H9 (cell line): ENCODE data around the gene TACC2. TPM values are rescaled to one million over a fixed set of nuclear protein-coding genes. Genes with fewer than 3 reads are reported as not detected.

Experiments used
- DNase-seq: peaks from one replicate; pipeline ENCODE4 v3.0.0-alpha.2; 2017
- H2AFZ ChIP-seq: one replicate; pipeline ENCODE4 v1.6.1; 2013; ENCODE audit warnings: mild to moderate bottlenecking, low read length, control low read depth, moderate library complexity
- H2AK5ac ChIP-seq: 2 replicates; pipeline ENCODE4 v1.6.1; 2013; ENCODE audit warnings: low read length, control low read depth, mixed read lengths; ENCODE audit not compliant: insufficient read length
- H2BK120ac ChIP-seq: one replicate; pipeline ENCODE4 v1.6.1; 2013; ENCODE audit warnings: low read depth, mild to moderate bottlenecking, low read length, control low read depth, inconsistent platforms; ENCODE audit not compliant: poor library complexity, severe bottlenecking
- H2BK12ac ChIP-seq: 2 replicates; pipeline ENCODE4 v1.6.1; 2013; ENCODE audit warnings: low read length, control low read depth, mixed read lengths, low read depth; ENCODE audit not compliant: insufficient read length
- H2BK15ac ChIP-seq: 2 replicates; pipeline ENCODE4 v1.6.1; 2013; ENCODE audit warnings: low read depth, low read length, control low read depth
- H2BK20ac ChIP-seq: one replicate; pipeline ENCODE4 v1.6.1; 2013; ENCODE audit warnings: low read depth, mild to moderate bottlenecking, low read length, control low read depth, inconsistent platforms; ENCODE audit not compliant: poor library complexity, severe bottlenecking
- H2BK5ac ChIP-seq: 2 replicates; pipeline ENCODE4 v1.6.1; 2013; ENCODE audit warnings: low read length, control low read depth, mixed read lengths; ENCODE audit not compliant: insufficient read length
- H3K14ac ChIP-seq: 2 replicates; pipeline ENCODE4 v1.6.1; 2013; ENCODE audit warnings: low read length, control low read depth; ENCODE audit not compliant: insufficient read depth
- H3K18ac ChIP-seq: 2 replicates; pipeline ENCODE4 v1.6.1; 2013; ENCODE audit warnings: low read depth, mild to moderate bottlenecking, mixed read lengths, low read length, control low read depth; ENCODE audit not compliant: insufficient read length
- H3K23ac ChIP-seq: 2 replicates; pipeline ENCODE4 v1.6.1; 2013; ENCODE audit warnings: low read length, control low read depth, mixed read lengths, low read depth; ENCODE audit not compliant: insufficient read length
- H3K23me2 ChIP-seq: 2 replicates; pipeline ENCODE4 v1.6.1; 2013; ENCODE audit warnings: low read depth, mild to moderate bottlenecking, mixed read lengths, low read length, control low read depth; ENCODE audit not compliant: insufficient read length, poor library complexity, severe bottlenecking
- H3K27ac ChIP-seq: 2 replicates; pipeline ENCODE4 v1.5.1; 2013; ENCODE audit warnings: low read length, control low read depth, mixed read lengths, low read depth; ENCODE audit not compliant: insufficient read length
- H3K27me3 ChIP-seq: 2 replicates; pipeline ENCODE4 v1.6.1; 2013; ENCODE audit warnings: low read length, control low read depth, inconsistent platforms; ENCODE audit not compliant: insufficient read depth
- H3K4ac ChIP-seq: 2 replicates; pipeline ENCODE4 v1.6.1; 2013; ENCODE audit warnings: low read depth, mild to moderate bottlenecking, control low read depth, inconsistent platforms, low read length, moderate library complexity
- H3K4me1 ChIP-seq: 2 replicates; pipeline ENCODE4 v1.6.1; 2013; ENCODE audit warnings: low read length, control low read depth, inconsistent platforms; ENCODE audit not compliant: insufficient read depth
- H3K4me2 ChIP-seq: 2 replicates; pipeline ENCODE4 v1.6.1; 2013; ENCODE audit warnings: low read length, control low read depth, mixed read lengths; ENCODE audit not compliant: insufficient read length, insufficient read depth
- H3K56ac ChIP-seq: 2 replicates; pipeline ENCODE4 v1.6.1; 2013; ENCODE audit warnings: low read depth, mild to moderate bottlenecking, mixed read lengths, low read length, control low read depth; ENCODE audit not compliant: insufficient read length
- H3K79me1 ChIP-seq: 2 replicates; pipeline ENCODE4 v1.6.1; 2013; ENCODE audit warnings: low read depth, mild to moderate bottlenecking, moderate library complexity, low read length, control low read depth, inconsistent platforms; ENCODE audit not compliant: insufficient read depth, poor library complexity, severe bottlenecking
- H3K79me2 ChIP-seq: 2 replicates; pipeline ENCODE4 v1.6.1; 2013; ENCODE audit warnings: low read length, control low read depth, inconsistent platforms; ENCODE audit not compliant: insufficient read depth
- H3K9ac ChIP-seq: 2 replicates; pipeline ENCODE4 v1.6.1; 2013; ENCODE audit warnings: low read length, control low read depth, mixed read lengths; ENCODE audit not compliant: insufficient read length; ENCODE audit errors: extremely low read depth
- H3K9me3 ChIP-seq: one replicate; pipeline ENCODE4 v1.6.1; 2013; ENCODE audit warnings: low read depth, low read length, inconsistent platforms; ENCODE audit not compliant: control insufficient read depth
- H3T11ph ChIP-seq: one replicate; pipeline ENCODE4 v1.6.1; 2013; ENCODE audit warnings: mild to moderate bottlenecking, low read length, control low read depth, inconsistent platforms
- H4K20me1 ChIP-seq: one replicate; pipeline ENCODE4 v1.6.1; 2013; ENCODE audit not compliant: control insufficient read depth, insufficient read length, insufficient read depth
- H4K5ac ChIP-seq: 2 replicates; pipeline ENCODE4 v1.6.1; 2013; ENCODE audit warnings: low read depth, mild to moderate bottlenecking, mixed read lengths, low read length, control low read depth; ENCODE audit not compliant: insufficient read length
- H4K8ac ChIP-seq: replicated peaks from 2 replicates; pipeline ENCODE4 v1.6.1; 2013; ENCODE audit warnings: low read length, control low read depth, mixed read lengths, low read depth; ENCODE audit not compliant: insufficient read length
- H4K91ac ChIP-seq: 2 replicates; pipeline ENCODE4 v1.6.1; 2013; ENCODE audit warnings: low read depth, mild to moderate bottlenecking, moderate library complexity, mixed read lengths, low read length, control low read depth; ENCODE audit not compliant: insufficient read length
- H3K27ac Mint-ChIP-seq, 3 experiments: 2 replicates in 2 of 3; 3 replicates in 1 of 3; pipeline ENCODE4 v1.8.0; 2020 to 2021; ENCODE audit warnings: mixed read lengths in 3 of 3, mild to moderate bottlenecking in 1 of 3, moderate library complexity in 1 of 3
- H3K27me3 Mint-ChIP-seq: 2 replicates; pipeline ENCODE4 v1.8.0; 2021; ENCODE audit warnings: low read depth, mild to moderate bottlenecking, moderate library complexity, mixed read lengths
- H3K36me3 Mint-ChIP-seq, 3 experiments: 2 replicates in 2 of 3; 3 replicates in 1 of 3; pipeline ENCODE4 v1.8.0; 2020 to 2021; ENCODE audit warnings: low read depth in 3 of 3, mixed read lengths in 3 of 3; ENCODE audit not compliant: insufficient read depth in 1 of 3
- H3K4me1 Mint-ChIP-seq, 2 experiments: 2 replicates each; pipeline ENCODE4 v1.8.0; 2020; ENCODE audit warnings: mixed read lengths in 2 of 2
- H3K4me3 Mint-ChIP-seq, 2 experiments: 2 replicates in 1 of 2; 3 replicates in 1 of 2; pipeline ENCODE4 v1.8.0; 2020 to 2021; ENCODE audit warnings: mild to moderate bottlenecking in 2 of 2, mixed read lengths in 2 of 2, moderate library complexity in 1 of 2
- H3K9me3 Mint-ChIP-seq, 2 experiments: 2 replicates in 1 of 2; 3 replicates in 1 of 2; pipeline ENCODE4 v1.8.0; 2020; ENCODE audit warnings: mild to moderate bottlenecking in 2 of 2, mixed read lengths in 2 of 2, moderate library complexity in 1 of 2
- CTCF ChIP-seq: fragments of 200-600 bp; sonication (generic); conservative IDR thresholded peaks from 3 replicates; pipeline ENCODE4 v1.8.0; 2021; ENCODE audit warnings: antibody characterized with exemption, mild to moderate bottlenecking
- WGBS: extraction: QIAGEN DNeasy Blood & Tissue Kit; methylation state at CpG from one replicate; pipeline ENCODE4 v1.1.7; 2013; ENCODE audit warnings: missing lambda C conversion rate, low lambda C conversion rate, mixed read lengths; ENCODE audit not compliant: insufficient read length; ENCODE audit errors: extremely low coverage; 5-methylcytosine and 5-hydroxymethylcytosine counted together
- total RNA-seq: library from RNA; stranded (reverse); gene quantifications from 2 replicates; pipeline ENCODE4 v1.2.1, GENCODE V29; 2021

The TACC2 gene
- total RNA-seq, 1 experiment from 2014 or later, result 58.1 TPM

DNA sequence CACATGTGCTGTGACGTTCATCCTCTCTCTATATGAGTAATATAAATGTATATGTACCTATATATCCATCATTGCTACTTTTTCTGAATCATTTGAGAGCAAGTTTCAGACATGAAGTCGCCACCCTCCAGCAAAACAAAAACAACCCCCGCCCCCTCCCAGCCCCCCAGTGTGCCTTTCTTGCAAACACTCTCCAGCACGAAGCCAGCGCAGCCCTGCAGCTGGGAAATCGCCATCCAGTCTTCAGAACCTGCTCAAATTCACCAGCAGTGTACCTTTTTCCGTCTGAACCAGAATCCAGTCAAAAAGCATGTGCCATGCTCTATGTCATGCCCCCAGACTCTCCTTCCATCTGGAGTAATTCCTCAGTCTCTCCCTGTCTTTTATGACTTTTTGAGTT is 135.8 kb downstream of the TACC2 start:
- no peak overlapping the region for H3K4me3 Mint-ChIP-seq
- H4K91ac ChIP-seq, result no peak overlapping the region
- no peak overlapping the region for H3K18ac ChIP-seq
- no peak overlapping the region for H2BK15ac ChIP-seq
- H3K9ac ChIP-seq, result no peak overlapping the region
- H4K20me1 ChIP-seq, result no peaks in the 10 kb centered on the region
- peaks cover 32 to 44% of the 10 kb centered on the region in 2 experiments for H3K4me1 Mint-ChIP-seq
- no peak overlapping the region for H2BK12ac ChIP-seq
- peaks cover 0 to 4% of the 10 kb centered on the region in 2 experiments; a peak in 1 of 5 replicates for H3K9me3 Mint-ChIP-seq
- no peaks in the 10 kb centered on the region; the same call in 1 of the 2 replicates for H3K79me2 ChIP-seq
- H4K8ac ChIP-seq, result no peak overlapping the region
- no peaks in the 10 kb centered on the region for H3K27me3 ChIP-seq
- no peak overlapping the region for H3K14ac ChIP-seq
- H3K36me3 Mint-ChIP-seq, result peaks cover 0 to 20% (median 1%) of the 10 kb centered on the region in 3 experiments; a peak in 6 of 7 replicates
- no peaks in the 10 kb centered on the region for H3K79me1 ChIP-seq
- H2AFZ ChIP-seq, result no peak overlapping the region
- no peak for TF ChIP-seq CTCF
- H3K9me3 ChIP-seq, result no peaks in the 10 kb centered on the region
- H3K4ac ChIP-seq, result no peak overlapping the region
- no peak overlapping the region for H3T11ph ChIP-seq
- no peak overlapping the region for H2BK20ac ChIP-seq
- H3K23me2 ChIP-seq, result no peaks in the 10 kb centered on the region
- H3K27me3 Mint-ChIP-seq, result no peaks in the 10 kb centered on the region; the same call in 1 of the 2 replicates
- no peak overlapping the region for H2BK5ac ChIP-seq
- DNase-seq, result no peak
- H3K4me2 ChIP-seq, result no peak overlapping the region
- no peaks in the 10 kb centered on the region; the same call in 1 of the 2 replicates for H3K4me1 ChIP-seq
- WGBS, result no CpG with 5 or more reads among the region's 7 CpGs
- H3K27ac ChIP-seq, result no peak overlapping the region
- H3K23ac ChIP-seq, result no peak overlapping the region
- H2BK120ac ChIP-seq, result no peak overlapping the region
- no peak overlapping the region for H2AK5ac ChIP-seq
- H3K56ac ChIP-seq, result no peak overlapping the region
- peak overlapping the region; percentile 44 to 68 (median 68); a peak in 5 of 7 replicates for H3K27ac Mint-ChIP-seq
- H4K5ac ChIP-seq, result no peak overlapping the region
